ENCODE measurements around the gene PDILT. TPM values are rescaled to one million over a fixed set of nuclear protein-coding genes. Genes with fewer than 3 reads are reported as not detected.

Gene PDILT
- total and polyA plus RNA-seq, 11 donors: not detected

DNA sequence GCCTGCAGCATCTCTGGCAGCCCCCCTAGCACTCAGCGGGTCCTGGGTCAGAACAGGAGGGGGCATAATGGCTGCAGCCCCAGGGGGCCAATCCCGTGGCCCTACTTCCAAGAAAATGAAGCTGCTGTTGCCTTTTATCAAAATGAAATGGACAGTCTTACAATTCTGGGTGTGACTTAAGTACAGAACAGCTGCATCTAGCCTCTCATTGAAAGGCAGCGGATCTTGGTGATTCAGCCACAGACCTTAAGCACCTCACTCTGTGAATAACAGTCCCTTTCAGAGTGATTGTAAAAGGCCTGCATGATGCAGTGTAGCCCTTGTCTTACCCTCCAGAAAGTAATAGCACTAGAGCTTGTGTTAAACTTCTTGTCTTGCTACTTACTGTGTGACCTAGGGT is 40.5 kb downstream of the PDILT start:
- Histone ChIP-seq H3K4me3 (no peak overlapping the region), H3K4me1 (no peaks in the 10 kb centered on the region), H3K27me3 (peaks cover 0 to 30% (median 0%) of the 10 kb centered on the region in 9 donors), H3K36me3 (no peaks in the 10 kb centered on the region), H3K27ac (no peak overlapping the region), H3K9me3 (no peaks in the 10 kb centered on the region)
- intact Hi-C loops (cut with DNase I): no loop called here
- TF ChIP-seq, protein P1, sequence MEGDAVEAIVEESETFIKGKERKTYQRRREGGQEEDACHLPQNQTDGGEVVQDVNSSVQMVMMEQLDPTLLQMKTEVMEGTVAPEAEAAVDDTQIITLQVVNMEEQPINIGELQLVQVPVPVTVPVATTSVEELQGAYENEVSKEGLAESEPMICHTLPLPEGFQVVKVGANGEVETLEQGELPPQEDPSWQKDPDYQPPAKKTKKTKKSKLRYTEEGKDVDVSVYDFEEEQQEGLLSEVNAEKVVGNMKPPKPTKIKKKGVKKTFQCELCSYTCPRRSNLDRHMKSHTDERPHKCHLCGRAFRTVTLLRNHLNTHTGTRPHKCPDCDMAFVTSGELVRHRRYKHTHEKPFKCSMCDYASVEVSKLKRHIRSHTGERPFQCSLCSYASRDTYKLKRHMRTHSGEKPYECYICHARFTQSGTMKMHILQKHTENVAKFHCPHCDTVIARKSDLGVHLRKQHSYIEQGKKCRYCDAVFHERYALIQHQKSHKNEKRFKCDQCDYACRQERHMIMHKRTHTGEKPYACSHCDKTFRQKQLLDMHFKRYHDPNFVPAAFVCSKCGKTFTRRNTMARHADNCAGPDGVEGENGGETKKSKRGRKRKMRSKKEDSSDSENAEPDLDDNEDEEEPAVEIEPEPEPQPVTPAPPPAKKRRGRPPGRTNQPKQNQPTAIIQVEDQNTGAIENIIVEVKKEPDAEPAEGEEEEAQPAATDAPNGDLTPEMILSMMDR (IDR thresholded peaks at IDR 0.05): no peak
- TF ChIP-seq POLR2A (IDR thresholded peaks at IDR 0.05): no peak
- ATAC-seq (no peak), DNase-seq (no peak)
- 64 to 68% (median 66%) methylated on average over 3 of the region's 3 CpGs for WGBS, 4 donors

DNA sequence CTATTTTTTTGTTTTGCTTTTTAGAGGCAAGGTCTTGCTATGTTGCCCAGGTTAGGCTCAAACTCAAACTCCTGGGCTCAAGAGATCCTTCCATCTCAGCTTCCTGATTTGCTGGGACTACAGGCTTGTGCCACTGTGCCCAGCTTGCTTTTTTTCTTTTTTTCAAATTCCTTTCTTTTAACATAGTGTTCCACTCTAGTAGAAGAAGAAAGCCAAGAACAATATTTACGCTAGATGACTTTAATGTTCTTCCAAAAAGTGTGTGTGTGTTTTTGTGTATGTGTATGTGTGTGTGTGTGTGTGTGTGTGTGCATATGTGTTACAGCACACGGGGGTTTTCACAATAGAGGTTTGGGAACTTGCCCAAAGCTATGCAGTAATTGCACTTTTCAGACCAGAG is 41.3 kb downstream of the PDILT start:
- intact Hi-C loops (cut with DNase I): no loop called here
- Histone ChIP-seq H3K4me3 (no peak overlapping the region), H3K36me3 (no peaks in the 10 kb centered on the region), H3K4me1 (no peaks in the 10 kb centered on the region), H3K27ac (no peak overlapping the region), H3K27me3 (peaks cover 0 to 24% (median 0%) of the 10 kb centered on the region in 9 donors), H3K9me3 (no peaks in the 10 kb centered on the region)
- ATAC-seq (no peak), DNase-seq (no peak)
- WGBS, 4 donors: 63 to 69% (median 67%) methylated on average over 2 of the region's 2 CpGs
- no peak for TF ChIP-seq POLR2A (IDR thresholded peaks at IDR 0.05)
- TF ChIP-seq, protein P1 (IDR thresholded peaks at IDR 0.05): no peak

DNA sequence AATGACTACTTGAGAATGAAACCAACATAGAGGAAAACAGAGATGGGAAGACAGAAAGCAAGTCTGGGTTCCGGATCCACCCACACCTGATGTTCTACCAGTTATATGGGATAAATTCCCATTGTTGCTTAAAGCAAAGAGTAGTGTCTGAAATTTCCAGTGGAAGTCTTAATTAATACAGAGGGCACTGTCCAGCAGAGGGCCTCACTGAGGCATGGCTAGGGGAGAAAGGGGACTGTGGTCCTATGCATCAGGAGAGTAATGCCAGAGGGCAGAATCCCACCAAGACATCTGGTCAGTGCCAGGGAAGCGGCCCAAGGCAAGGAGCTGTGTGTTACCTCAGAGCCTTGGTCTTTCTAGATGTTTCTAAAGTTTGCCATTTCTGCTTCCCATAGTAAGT is 44.5 kb downstream of the PDILT start:
- H3K27ac ChIP-seq: no peak overlapping the region
- no peaks in the 10 kb centered on the region for H3K36me3 ChIP-seq
- intact Hi-C loops (cut with DNase I): no loop called here
- DNase-seq: no peak
- no peaks in the 10 kb centered on the region for H3K9me3 ChIP-seq
- TF ChIP-seq, protein P1 (IDR thresholded peaks at IDR 0.05): peak in 3 of 12 donors; percentile 4 to 12 (median 10)
- no peak for TF ChIP-seq POLR2A (IDR thresholded peaks at IDR 0.05)
- peaks cover 0 to 14% (median 0%) of the 10 kb centered on the region in 9 donors for H3K27me3 ChIP-seq
- WGBS, 4 donors: 37 to 62% (median 49%) methylated on average over 2 of the region's 2 CpGs
- no peaks in the 10 kb centered on the region for H3K4me1 ChIP-seq
- ATAC-seq: no peak
- H3K4me3 ChIP-seq: no peak overlapping the region

DNA sequence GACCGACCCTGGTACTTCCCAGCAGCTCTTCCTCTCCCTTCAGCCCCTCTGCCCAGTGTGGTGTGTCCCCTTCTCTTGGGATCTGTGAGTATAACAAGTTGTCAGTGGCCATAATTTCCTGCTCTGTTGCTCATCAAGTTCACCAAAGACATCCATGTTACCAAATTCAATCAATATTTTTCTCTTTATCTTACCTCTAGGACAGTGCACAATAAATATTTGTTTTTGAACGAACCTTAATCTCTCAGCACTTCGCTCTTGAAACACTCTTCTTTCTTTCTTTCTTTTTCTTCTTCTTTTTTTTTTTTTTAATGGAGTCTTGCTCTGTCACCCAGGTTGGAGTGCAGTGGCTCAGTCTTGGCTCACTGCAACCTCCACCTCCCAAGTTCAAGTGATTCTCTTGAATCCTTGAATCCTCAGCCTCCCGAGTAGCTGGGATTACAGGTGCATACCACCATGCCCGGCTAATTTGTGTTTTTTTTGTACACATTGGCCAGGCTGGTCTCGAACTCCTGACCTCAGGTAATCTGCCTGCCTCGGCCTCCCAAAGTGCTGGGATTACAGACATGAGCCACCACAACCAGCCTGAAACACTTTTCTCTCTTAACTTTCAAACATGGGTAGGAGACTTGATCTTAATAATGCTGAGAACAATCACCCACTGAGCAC is 49.3 kb downstream of the PDILT start:
- DNase-seq: no peak
- Histone ChIP-seq H3K27ac (no peak overlapping the region), H3K9me3 (no peaks in the 10 kb centered on the region), H3K27me3 (peaks cover 0 to 21% (median 0%) of the 10 kb centered on the region in 9 donors), H3K36me3 (no peaks in the 10 kb centered on the region), H3K4me3 (no peak overlapping the region), H3K4me1 (no peaks in the 10 kb centered on the region)
- no peak for TF ChIP-seq POLR2A (IDR thresholded peaks at IDR 0.05)
- TF ChIP-seq, protein P1 (IDR thresholded peaks at IDR 0.05): no peak
- ATAC-seq: no peak
- intact Hi-C loops (cut with DNase I): no loop called here
- WGBS, 4 donors: 66 to 75% (median 68%) methylated on average over 7 of the region's 7 CpGs
